ENCODE measurements around the gene DPP9. TPM values are rescaled to one million over a fixed set of nuclear protein-coding genes. Genes with fewer than 3 reads are reported as not detected.

DPP9 gene
- polyA plus RNA-seq, 2 of the 4 experiments (the other 2 are of a cell fraction) = 10.1 to 53.5 TPM

DNA sequence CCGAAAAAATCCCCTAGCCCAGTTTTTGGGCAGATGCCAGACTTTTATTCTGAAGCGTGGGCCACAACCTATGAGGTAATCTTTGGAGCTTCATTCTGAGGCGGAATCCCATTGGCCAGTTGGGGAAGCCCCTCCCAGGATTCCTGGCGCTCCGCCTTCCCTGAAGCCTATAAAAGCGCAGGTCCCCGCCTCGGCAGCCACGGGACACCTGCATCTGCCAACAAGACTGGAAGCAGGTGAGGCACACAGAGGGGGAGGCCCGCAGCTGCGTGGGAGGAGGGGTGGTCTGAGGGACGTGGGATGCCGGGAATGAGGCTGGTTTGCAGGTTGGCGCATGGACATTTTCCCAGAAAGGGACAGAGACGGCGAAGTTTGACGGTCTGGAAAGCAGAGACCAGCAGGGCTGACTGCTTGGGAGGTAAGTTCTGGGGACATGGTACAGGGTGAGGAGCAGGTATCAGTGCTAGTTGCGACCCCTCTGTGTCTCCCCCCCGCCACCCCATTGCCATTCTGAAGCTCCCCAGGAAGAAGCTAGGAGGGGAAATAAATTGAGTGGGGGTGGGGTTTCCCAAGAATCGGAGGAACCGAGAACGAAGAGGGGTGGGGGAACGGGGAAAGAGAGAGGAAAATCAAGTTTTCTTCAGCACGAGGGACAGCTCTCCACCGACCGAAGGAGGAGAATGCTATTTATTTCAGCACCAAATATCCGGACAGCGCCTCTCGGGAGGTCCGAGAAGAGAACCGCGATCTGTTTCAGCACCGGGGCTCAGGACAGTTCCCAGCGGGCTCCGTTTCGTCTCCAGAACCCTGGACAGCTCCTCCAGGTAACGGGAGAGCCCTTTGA lies 45.5 kb upstream of the DPP9 start:
- Histone ChIP-seq H3K4me3 (no peak overlapping the region), H3K27ac (no peak overlapping the region), H3K4me2 (no peak overlapping the region), H3K4me1 (peaks cover 7% of the 10 kb centered on the region; the same call in 1 of the 3 replicates), H3K9me3 (no peaks in the 10 kb centered on the region)
- WGBS (ENCODE audit: missing lambda C conversion rate) = 5% methylated on average over 34 of the region's 37 CpGs
- DNase-seq (ENCODE audit: low read depth in 1 of 2, low spot score in 1 of 2) (peak; percentile 63 to 76), ATAC-seq (peak; percentile 79 to 82), FAIRE-seq (no peak)
- ChIA-PET CTCF (interaction anchor here (0.9 to 1.5 kb wide), 3 partner anchors 22 to 36 kb away, joined by 3 to 4 read pairs (median 3); no protein-coding TSS in a partner anchor), POLR2A (no interaction called here)
- TF ChIP-seq, protein P1, sequence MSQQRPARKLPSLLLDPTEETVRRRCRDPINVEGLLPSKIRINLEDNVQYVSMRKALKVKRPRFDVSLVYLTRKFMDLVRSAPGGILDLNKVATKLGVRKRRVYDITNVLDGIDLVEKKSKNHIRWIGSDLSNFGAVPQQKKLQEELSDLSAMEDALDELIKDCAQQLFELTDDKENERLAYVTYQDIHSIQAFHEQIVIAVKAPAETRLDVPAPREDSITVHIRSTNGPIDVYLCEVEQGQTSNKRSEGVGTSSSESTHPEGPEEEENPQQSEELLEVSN (IDR thresholded peaks at IDR 0.05; ENCODE audit: borderline replicate concordance, low read depth) = no peak
- TF ChIP-seq CHD4 (IDR thresholded peaks at IDR 0.05; ENCODE audit: borderline replicate concordance) (no peak), HEYL (CRISPR knock-in tag; IDR thresholded peaks at IDR 0.05) (peak; percentile 96), ZFP36 (IDR thresholded peaks at IDR 0.05; ENCODE audit: borderline replicate concordance, partially characterized antibody) (no peak), NR3C1 (IDR thresholded peaks at IDR 0.05) (no peak), FOSB (CRISPR knock-in tag; IDR thresholded peaks at IDR 0.05) (peak; percentile 94), KDM1A (IDR thresholded peaks at IDR 0.05; ENCODE audit: low read depth) (no peak), SREBF2 (IDR thresholded peaks at IDR 0.05) (no peak), ESRRA (IDR thresholded peaks at IDR 0.05; ENCODE audit: borderline replicate concordance, low read length) (no peak), ZSCAN20 (CRISPR knock-in tag; IDR thresholded peaks at IDR 0.05) (peak; percentile 99), POLR2AphosphoS2 (conservative IDR thresholded peaks at IDR 0.05; ENCODE audit: low read length) (no peak), EP300 (IDR thresholded peaks at IDR 0.05) (no peak), RCOR1 (IDR thresholded peaks at IDR 0.05; ENCODE audit: low read depth, low read length) (peak; percentile 92; the same call in 1 of the 2 replicates), HOXB13 (CRISPR knock-in tag; IDR thresholded peaks at IDR 0.05; ENCODE audit: low read depth) (peak; percentile 99), MAZ (IDR thresholded peaks at IDR 0.05; ENCODE audit: borderline replicate concordance, low read depth, low read length) (0 out of 2 replicates have a peak, but pooled peaks have one; percentile 30), FOSL2 (IDR thresholded peaks at IDR 0.05) (no peak), FOSL2 (CRISPR knock-in tag; IDR thresholded peaks at IDR 0.05) (peak; percentile 44; the same call in 1 of the 2 replicates), ZNF302 (CRISPR knock-in tag; IDR thresholded peaks at IDR 0.05) (peak; percentile 96), EHMT2 (IDR thresholded peaks at IDR 0.05; ENCODE audit: low read depth) (peak; percentile 99), MYC (IDR thresholded peaks at IDR 0.05; ENCODE audit: borderline replicate concordance, low read length) (no peak), CHD2 (IDR thresholded peaks at IDR 0.05; ENCODE audit: low read length, partially characterized antibody) (no peak), NFE2L2 (conservative IDR thresholded peaks at IDR 0.05; ENCODE audit: low read length) (no peak), RNF2 (IDR thresholded peaks at IDR 0.05; ENCODE audit: borderline replicate concordance, low read depth) (no peak), NPAS2 (CRISPR knock-in tag; IDR thresholded peaks at IDR 0.05; ENCODE audit: borderline replicate concordance) (peak; percentile 72; the same call in 1 of the 2 replicates)
- TF ChIP-seq, protein P2, sequence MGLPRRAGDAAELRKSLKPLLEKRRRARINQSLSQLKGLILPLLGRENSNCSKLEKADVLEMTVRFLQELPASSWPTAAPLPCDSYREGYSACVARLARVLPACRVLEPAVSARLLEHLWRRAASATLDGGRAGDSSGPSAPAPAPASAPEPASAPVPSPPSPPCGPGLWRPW (IDR thresholded peaks at IDR 0.05) = no peak
- TF ChIP-seq, protein P3, sequence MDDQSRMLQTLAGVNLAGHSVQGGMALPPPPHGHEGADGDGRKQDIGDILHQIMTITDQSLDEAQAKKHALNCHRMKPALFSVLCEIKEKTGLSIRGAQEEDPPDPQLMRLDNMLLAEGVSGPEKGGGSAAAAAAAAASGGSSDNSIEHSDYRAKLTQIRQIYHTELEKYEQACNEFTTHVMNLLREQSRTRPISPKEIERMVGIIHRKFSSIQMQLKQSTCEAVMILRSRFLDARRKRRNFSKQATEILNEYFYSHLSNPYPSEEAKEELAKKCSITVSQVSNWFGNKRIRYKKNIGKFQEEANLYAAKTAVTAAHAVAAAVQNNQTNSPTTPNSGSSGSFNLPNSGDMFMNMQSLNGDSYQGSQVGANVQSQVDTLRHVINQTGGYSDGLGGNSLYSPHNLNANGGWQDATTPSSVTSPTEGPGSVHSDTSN (IDR thresholded peaks at IDR 0.05) = no peak
- TF ChIP-seq, protein P4, sequence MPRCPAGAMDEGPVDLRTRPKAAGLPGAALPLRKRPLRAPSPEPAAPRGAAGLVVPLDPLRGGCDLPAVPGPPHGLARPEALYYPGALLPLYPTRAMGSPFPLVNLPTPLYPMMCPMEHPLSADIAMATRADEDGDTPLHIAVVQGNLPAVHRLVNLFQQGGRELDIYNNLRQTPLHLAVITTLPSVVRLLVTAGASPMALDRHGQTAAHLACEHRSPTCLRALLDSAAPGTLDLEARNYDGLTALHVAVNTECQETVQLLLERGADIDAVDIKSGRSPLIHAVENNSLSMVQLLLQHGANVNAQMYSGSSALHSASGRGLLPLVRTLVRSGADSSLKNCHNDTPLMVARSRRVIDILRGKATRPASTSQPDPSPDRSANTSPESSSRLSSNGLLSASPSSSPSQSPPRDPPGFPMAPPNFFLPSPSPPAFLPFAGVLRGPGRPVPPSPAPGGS (IDR thresholded peaks at IDR 0.05) = no peak
- TF ChIP-seq, protein P5, sequence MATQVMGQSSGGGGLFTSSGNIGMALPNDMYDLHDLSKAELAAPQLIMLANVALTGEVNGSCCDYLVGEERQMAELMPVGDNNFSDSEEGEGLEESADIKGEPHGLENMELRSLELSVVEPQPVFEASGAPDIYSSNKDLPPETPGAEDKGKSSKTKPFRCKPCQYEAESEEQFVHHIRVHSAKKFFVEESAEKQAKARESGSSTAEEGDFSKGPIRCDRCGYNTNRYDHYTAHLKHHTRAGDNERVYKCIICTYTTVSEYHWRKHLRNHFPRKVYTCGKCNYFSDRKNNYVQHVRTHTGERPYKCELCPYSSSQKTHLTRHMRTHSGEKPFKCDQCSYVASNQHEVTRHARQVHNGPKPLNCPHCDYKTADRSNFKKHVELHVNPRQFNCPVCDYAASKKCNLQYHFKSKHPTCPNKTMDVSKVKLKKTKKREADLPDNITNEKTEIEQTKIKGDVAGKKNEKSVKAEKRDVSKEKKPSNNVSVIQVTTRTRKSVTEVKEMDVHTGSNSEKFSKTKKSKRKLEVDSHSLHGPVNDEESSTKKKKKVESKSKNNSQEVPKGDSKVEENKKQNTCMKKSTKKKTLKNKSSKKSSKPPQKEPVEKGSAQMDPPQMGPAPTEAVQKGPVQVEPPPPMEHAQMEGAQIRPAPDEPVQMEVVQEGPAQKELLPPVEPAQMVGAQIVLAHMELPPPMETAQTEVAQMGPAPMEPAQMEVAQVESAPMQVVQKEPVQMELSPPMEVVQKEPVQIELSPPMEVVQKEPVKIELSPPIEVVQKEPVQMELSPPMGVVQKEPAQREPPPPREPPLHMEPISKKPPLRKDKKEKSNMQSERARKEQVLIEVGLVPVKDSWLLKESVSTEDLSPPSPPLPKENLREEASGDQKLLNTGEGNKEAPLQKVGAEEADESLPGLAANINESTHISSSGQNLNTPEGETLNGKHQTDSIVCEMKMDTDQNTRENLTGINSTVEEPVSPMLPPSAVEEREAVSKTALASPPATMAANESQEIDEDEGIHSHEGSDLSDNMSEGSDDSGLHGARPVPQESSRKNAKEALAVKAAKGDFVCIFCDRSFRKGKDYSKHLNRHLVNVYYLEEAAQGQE (IDR thresholded peaks at IDR 0.05) = peak; percentile 99
- TF ChIP-seq, protein P6, sequence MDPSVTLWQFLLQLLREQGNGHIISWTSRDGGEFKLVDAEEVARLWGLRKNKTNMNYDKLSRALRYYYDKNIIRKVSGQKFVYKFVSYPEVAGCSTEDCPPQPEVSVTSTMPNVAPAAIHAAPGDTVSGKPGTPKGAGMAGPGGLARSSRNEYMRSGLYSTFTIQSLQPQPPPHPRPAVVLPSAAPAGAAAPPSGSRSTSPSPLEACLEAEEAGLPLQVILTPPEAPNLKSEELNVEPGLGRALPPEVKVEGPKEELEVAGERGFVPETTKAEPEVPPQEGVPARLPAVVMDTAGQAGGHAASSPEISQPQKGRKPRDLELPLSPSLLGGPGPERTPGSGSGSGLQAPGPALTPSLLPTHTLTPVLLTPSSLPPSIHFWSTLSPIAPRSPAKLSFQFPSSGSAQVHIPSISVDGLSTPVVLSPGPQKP (IDR thresholded peaks at IDR 0.05; ENCODE audit: low read depth, low read length) = no peak

Data from A549 (cell line).